ENCODE data around the gene RAPGEF3.

RAPGEF3 gene

GRCh38 chr12:47704719-47705118 lies 54.0 kb downstream of the RAPGEF3 start:
- peak overlapping the region; percentile 90 for H3K4me3 ChIP-seq (replicated peaks; ENCODE audit: insufficient read depth, low read length)
- H3K27me3 ChIP-seq (ENCODE audit: insufficient read depth, poor library complexity, severe bottlenecking), result no peaks in the 10 kb centered on the region
- no peak for DNase-seq (ENCODE audit: low read depth in 1 of 2, low spot score in 1 of 2)
- TF ChIP-seq SPI1 (IDR thresholded peaks at IDR 0.05; ENCODE audit: borderline replicate concordance, low read depth), result no peak
- TF ChIP-seq CTCF (IDR thresholded peaks at IDR 0.05; ENCODE audit: insufficient read depth, low read length), result no peak
- TF ChIP-seq GABPA (IDR thresholded peaks at IDR 0.05; ENCODE audit: low read depth), result no peak
- TF ChIP-seq REST (IDR thresholded peaks at IDR 0.05; ENCODE audit: insufficient replicate concordance, low read depth), result no peak
- no peak for TF ChIP-seq POLR2AphosphoS5 (IDR thresholded peaks at IDR 0.05; ENCODE audit: low read depth)
- no peak overlapping the region for H3K27ac ChIP-seq (replicated peaks)

GRCh38 chr12:47700263-47700662 lies 58.4 kb downstream of the RAPGEF3 start:
- no peak for DNase-seq (ENCODE audit: low read depth in 1 of 2, low spot score in 1 of 2)
- Histone ChIP-seq H3K4me3 (replicated peaks; ENCODE audit: insufficient read depth, low read length) (no peak overlapping the region), H3K27ac (replicated peaks) (no peak overlapping the region), H3K27me3 (ENCODE audit: insufficient read depth, poor library complexity, severe bottlenecking) (no peaks in the 10 kb centered on the region)
- no peak for TF ChIP-seq GABPA (IDR thresholded peaks at IDR 0.05; ENCODE audit: low read depth)
- no peak for TF ChIP-seq REST (IDR thresholded peaks at IDR 0.05; ENCODE audit: insufficient replicate concordance, low read depth)
- TF ChIP-seq SPI1 (IDR thresholded peaks at IDR 0.05; ENCODE audit: borderline replicate concordance, low read depth), result no peak
- no peak for TF ChIP-seq CTCF (IDR thresholded peaks at IDR 0.05; ENCODE audit: insufficient read depth, low read length)
- no peak for TF ChIP-seq POLR2AphosphoS5 (IDR thresholded peaks at IDR 0.05; ENCODE audit: low read depth)

- no peak for TF ChIP-seq REST (IDR thresholded peaks at IDR 0.05; ENCODE audit: insufficient replicate concordance, low read depth)
- TF ChIP-seq SPI1 (IDR thresholded peaks at IDR 0.05; ENCODE audit: borderline replicate concordance, low read depth), result no peak
- no peak for TF ChIP-seq POLR2AphosphoS5 (IDR thresholded peaks at IDR 0.05; ENCODE audit: low read depth)
- TF ChIP-seq CTCF (IDR thresholded peaks at IDR 0.05; ENCODE audit: insufficient read depth, low read length), result no peak
- TF ChIP-seq GABPA (IDR thresholded peaks at IDR 0.05; ENCODE audit: low read depth), result no peak
- Histone ChIP-seq H3K27me3 (ENCODE audit: insufficient read depth, poor library complexity, severe bottlenecking) (no peaks in the 10 kb centered on the region), H3K27ac (replicated peaks) (no peak overlapping the region; the same call in 1 of the 2 replicates), H3K4me3 (replicated peaks; ENCODE audit: insufficient read depth, low read length) (no peak overlapping the region)
- DNase-seq (ENCODE audit: low read depth in 1 of 2, low spot score in 1 of 2), result no peak
Measured at GRCh38 chr12:47698631-47699030, 60.0 kb downstream of the RAPGEF3 start.

Data from HL-60 (cell line).